Colonic mucosa (tissue), 4 donors: ENCODE results near the gene ITFG2. TPM values are rescaled to one million over a fixed set of nuclear protein-coding genes. Genes with fewer than 3 reads are reported as not detected.

ENCODE experiments used
- DNase-seq: peaks from one replicate; pipeline ENCODE4 v3.0.0-alpha.2; 2020
- H3K27ac ChIP-seq: fragments of 200-600 bp; one replicate; pipeline ENCODE4 v1.8.0; 2021
- H3K27me3 ChIP-seq: fragments of 200-600 bp; one replicate; pipeline ENCODE4 v1.8.0; 2021
- H3K36me3 ChIP-seq: fragments of 200-600 bp; one replicate; pipeline ENCODE4 v1.8.0; 2021
- H3K4me1 ChIP-seq: fragments of 200-600 bp; one replicate; pipeline ENCODE4 v1.8.0; 2021; ENCODE audit warnings: mild to moderate bottlenecking
- H3K4me3 ChIP-seq: fragments of 200-600 bp; one replicate; pipeline ENCODE4 v1.8.0; 2021
- H3K9ac ChIP-seq, 2 donors: one replicate each; pipeline ENCODE4 v1.7.0; 2013; ENCODE audit warnings: control low read depth in 2 of 2, low read depth in 2 of 2, low read length in 2 of 2
- H3K9me3 ChIP-seq: fragments of 200-600 bp; one replicate; pipeline ENCODE4 v1.8.0; 2021
- intact Hi-C: fragments of 100-400 bp; cut with DNase I; formaldehyde crosslinking; loops from one replicate; pipeline ENCODE4 v1.14.1; 2022
- total RNA-seq, 2 donors: library from RNA; stranded (reverse); fragmentation: NEBNext Ultra II Directional in 1 of 2; extraction: Animal tissue kit (Norgen Biotek cat#: 25700) in 1 of 2; gene quantifications; one replicate each; pipeline ENCODE4 v1.2.1, GENCODE V29; 2021
- TF ChIP-seq, protein P1 (sequence below): fragments of 200-600 bp; IDR thresholded peaks from one replicate; pipeline ENCODE4 v1.8.0; 2022; ENCODE audit warnings: antibody characterized with exemption, mild to moderate bottlenecking
- donor health status: healthy.
- donor health status: DM: no; HTN: no; CAD: no.
- donor health status: DM: no; HTN: no; CAD: no.

The ITFG2 gene
- total RNA-seq, 2 donors from 2014 or later: 19.4 to 34.8 TPM

GRCh38 chr12:2844786-2845185 lies 32.3 kb downstream of the ITFG2 start:
- H3K27ac ChIP-seq: no peak overlapping the region
- no peaks in the 10 kb centered on the region for H3K36me3 ChIP-seq
- intact Hi-C loops: no loop called here

DNA sequence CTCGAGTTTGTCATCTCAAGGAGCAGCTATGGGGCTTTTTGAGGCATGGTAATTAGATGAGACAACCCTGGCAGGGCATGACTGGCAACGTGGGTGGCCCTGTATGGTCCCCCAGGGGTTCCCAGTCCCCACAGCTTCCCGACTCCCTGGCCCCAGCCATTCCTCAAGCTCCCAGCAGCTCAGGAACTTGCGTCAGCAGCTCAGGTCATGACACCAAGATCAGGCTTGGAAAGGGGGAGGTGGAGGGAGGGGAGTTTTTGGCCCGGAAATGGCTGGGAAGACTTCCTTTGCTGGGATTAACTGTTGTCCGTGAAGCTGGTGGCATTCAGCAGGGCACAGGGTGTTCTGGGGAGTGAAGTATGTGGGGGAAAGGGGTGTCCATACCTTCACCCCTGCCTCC lies 32.8 kb downstream of the ITFG2 start:
- Histone ChIP-seq H3K36me3 (no peaks in the 10 kb centered on the region), H3K4me1 (no peaks in the 10 kb centered on the region), H3K4me3 (no peak overlapping the region), H3K27me3 (no peaks in the 10 kb centered on the region), H3K9me3 (no peaks in the 10 kb centered on the region), H3K27ac (no peak overlapping the region), H3K9ac (no peak overlapping the region)
- TF ChIP-seq, protein P1, sequence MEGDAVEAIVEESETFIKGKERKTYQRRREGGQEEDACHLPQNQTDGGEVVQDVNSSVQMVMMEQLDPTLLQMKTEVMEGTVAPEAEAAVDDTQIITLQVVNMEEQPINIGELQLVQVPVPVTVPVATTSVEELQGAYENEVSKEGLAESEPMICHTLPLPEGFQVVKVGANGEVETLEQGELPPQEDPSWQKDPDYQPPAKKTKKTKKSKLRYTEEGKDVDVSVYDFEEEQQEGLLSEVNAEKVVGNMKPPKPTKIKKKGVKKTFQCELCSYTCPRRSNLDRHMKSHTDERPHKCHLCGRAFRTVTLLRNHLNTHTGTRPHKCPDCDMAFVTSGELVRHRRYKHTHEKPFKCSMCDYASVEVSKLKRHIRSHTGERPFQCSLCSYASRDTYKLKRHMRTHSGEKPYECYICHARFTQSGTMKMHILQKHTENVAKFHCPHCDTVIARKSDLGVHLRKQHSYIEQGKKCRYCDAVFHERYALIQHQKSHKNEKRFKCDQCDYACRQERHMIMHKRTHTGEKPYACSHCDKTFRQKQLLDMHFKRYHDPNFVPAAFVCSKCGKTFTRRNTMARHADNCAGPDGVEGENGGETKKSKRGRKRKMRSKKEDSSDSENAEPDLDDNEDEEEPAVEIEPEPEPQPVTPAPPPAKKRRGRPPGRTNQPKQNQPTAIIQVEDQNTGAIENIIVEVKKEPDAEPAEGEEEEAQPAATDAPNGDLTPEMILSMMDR: no peak
- no peak for DNase-seq
- intact Hi-C loops: no loop called here

More at GRCh38 chr12:2844786-2845185, 32.3 kb downstream of the ITFG2 start:
- no peak overlapping the region for H3K4me3 ChIP-seq
- no peaks in the 10 kb centered on the region for H3K27me3 ChIP-seq
- TF ChIP-seq, protein P1: no peak
- H3K4me1 ChIP-seq: no peaks in the 10 kb centered on the region
- no peak for DNase-seq
- H3K9ac ChIP-seq: no peak overlapping the region
- H3K9me3 ChIP-seq: no peaks in the 10 kb centered on the region

DNA sequence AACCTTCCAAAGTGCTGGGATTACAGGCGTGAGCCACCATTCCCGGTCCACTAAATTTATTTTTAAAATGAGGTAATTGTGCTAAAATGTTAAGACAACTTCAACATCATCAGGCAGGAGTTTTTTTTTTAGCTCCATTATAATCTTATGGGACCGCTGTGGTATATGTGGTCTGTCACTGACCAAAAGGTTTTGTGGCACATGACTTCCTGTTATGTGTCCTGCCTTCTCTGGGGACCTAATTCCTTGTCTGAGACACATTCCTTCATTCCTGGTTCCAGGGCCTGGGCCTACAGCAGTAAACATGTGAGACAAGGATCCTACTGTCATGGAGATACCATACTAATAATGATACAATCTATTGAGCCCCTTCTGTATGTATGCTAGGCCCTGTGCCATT lies 39.5 kb downstream of the ITFG2 start:
- Histone ChIP-seq H3K9ac (no peak overlapping the region), H3K9me3 (no peaks in the 10 kb centered on the region), H3K4me3 (no peak overlapping the region), H3K36me3 (no peaks in the 10 kb centered on the region), H3K27ac (no peak overlapping the region), H3K27me3 (no peaks in the 10 kb centered on the region), H3K4me1 (no peaks in the 10 kb centered on the region)
- no peak for DNase-seq
- TF ChIP-seq, protein P1: no peak
- intact Hi-C loops: loop anchor here (10.0 kb wide), 1 partner anchor 183 kb away; no protein-coding TSS in a partner anchor

DNA sequence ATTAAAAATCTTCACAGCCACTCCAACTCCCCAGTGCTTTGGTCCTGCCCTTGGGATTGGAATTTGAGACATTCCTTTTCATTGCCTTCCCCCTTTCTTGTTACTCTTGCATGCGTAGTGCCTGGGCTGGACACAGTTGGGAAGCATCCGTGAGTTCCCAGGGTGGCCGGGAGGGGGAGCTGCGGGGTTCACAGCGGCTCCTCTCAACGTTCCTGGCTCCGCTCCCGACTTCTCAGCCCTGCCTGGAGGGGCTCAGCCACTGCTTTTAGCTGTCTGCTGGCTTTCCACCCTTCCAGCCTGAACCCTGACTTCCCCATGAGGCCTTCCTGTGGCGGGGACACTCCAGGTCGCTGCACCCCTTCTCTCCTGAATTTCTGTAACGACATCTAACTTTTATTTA lies 41.2 kb downstream of the ITFG2 start:
- Histone ChIP-seq H3K27me3 (no peaks in the 10 kb centered on the region), H3K4me3 (no peak overlapping the region), H3K9me3 (no peaks in the 10 kb centered on the region), H3K27ac (no peak overlapping the region), H3K36me3 (no peaks in the 10 kb centered on the region), H3K9ac (no peak overlapping the region), H3K4me1 (no peaks in the 10 kb centered on the region)
- TF ChIP-seq, protein P1: peak; percentile 82
- intact Hi-C loops: loop anchor here (10.0 kb wide), 1 partner anchor 181 kb away; no protein-coding TSS in a partner anchor
- peak; percentile 76 for DNase-seq

DNA sequence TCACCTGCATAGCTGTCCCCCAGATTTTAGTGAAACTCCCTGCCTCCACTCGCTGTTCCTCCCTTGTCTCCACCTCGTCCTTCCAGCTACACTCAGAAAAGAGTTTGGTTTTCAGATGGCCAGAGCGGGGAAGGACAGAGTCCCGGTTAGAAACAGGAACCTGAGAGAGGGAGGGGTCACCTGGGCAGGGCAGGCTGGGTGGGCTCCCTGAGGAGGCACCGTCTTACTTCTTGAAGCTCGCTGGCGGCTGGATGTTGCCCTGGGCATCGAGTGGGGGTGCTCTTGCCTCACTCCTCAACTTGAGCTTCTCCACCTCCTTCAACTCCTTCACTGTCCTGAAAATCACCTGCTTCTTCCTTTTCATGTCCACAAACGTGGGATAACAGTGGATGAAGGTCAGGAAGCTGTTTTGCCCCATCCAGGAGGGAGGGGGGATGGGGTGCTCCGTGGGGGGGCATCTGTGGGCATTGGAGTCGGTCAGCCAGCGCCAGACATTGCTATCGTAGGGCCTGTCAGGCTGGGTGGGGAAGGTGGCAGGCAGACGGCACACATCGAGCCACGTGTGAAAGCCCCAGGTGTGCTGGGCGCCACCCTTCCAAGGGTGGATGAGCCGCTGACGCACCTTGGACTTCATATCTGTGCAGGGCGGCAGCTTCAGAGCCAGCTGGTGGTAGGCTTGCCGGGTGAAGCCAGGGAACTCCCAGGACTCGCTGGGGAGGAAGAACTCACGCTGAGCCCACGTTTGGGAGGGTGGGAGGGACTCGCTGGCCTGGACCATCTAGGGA lies 42.4 kb downstream of the ITFG2 start:
- Histone ChIP-seq H3K9me3 (no peaks in the 10 kb centered on the region), H3K9ac (peak overlapping the region in 1 of 2 donors; percentile 12), H3K27ac (no peak overlapping the region), H3K4me1 (no peaks in the 10 kb centered on the region), H3K27me3 (no peaks in the 10 kb centered on the region), H3K4me3 (no peak overlapping the region), H3K36me3 (no peaks in the 10 kb centered on the region)
- intact Hi-C loops: loop anchor here (10.0 kb wide), 1 partner anchor 180 kb away; no protein-coding TSS in a partner anchor
- peak; percentile 87 for DNase-seq
- TF ChIP-seq, protein P1: no peak
